Activated naive CD8-positive, alpha-beta T cell treated with anti-CD3 and anti-CD28 coated beads, Interleukin-2, amount 10 ng/mL, durations not matched to agents 7 days and 5 days (primary cell): ENCODE measurements around the gene XIRP2. TPM values are rescaled to one million over a fixed set of nuclear protein-coding genes. Genes with fewer than 3 reads are reported as not detected.

Experiments
- ATAC-seq: fragments of 150-1000 bp; cut with Tn5 transposase; one replicate; pipeline ENCODE4 v1.10.0; 2021; ENCODE audit warnings: low read depth, moderate library complexity
- POLR2A ChIA-PET: fragments of 350-600 bp; sonication (Branson Sonifier 250); formaldehyde crosslinking; loops from one replicate; lab custom pipeline; 2021; ENCODE audit warnings: antibody characterized with exemption; lab: Charles Lee
- DNase-seq: peaks from one replicate; pipeline ENCODE4 v3.0.0; 2021
- H3K27ac Mint-ChIP-seq: one replicate; pipeline ENCODE4 v1.8.0; 2022; ENCODE audit warnings: mild to moderate bottlenecking, mixed read lengths
- H3K27me3 Mint-ChIP-seq: one replicate; pipeline ENCODE4 v1.8.0; 2022; ENCODE audit warnings: mild to moderate bottlenecking, moderate library complexity, mixed read lengths
- H3K36me3 Mint-ChIP-seq: one replicate; pipeline ENCODE4 v1.8.0; 2021; ENCODE audit warnings: mild to moderate bottlenecking, mixed read lengths
- H3K4me1 Mint-ChIP-seq: one replicate; pipeline ENCODE4 v1.8.0; 2021; ENCODE audit warnings: mixed read lengths
- H3K4me3 Mint-ChIP-seq: one replicate; pipeline ENCODE4 v1.8.0; 2022; ENCODE audit warnings: mild to moderate bottlenecking, moderate library complexity, mixed read lengths
- H3K9me3 Mint-ChIP-seq: one replicate; pipeline ENCODE4 v1.8.0; 2021; ENCODE audit warnings: mixed read lengths
- total RNA-seq, 2 experiments: library from RNA; stranded (reverse); gene quantifications; one replicate each; pipeline ENCODE4 v1.2.3, GENCODE V29; 2021

XIRP2 gene
- total RNA-seq, 2 experiments from 2014 or later, result not detected

DNA sequence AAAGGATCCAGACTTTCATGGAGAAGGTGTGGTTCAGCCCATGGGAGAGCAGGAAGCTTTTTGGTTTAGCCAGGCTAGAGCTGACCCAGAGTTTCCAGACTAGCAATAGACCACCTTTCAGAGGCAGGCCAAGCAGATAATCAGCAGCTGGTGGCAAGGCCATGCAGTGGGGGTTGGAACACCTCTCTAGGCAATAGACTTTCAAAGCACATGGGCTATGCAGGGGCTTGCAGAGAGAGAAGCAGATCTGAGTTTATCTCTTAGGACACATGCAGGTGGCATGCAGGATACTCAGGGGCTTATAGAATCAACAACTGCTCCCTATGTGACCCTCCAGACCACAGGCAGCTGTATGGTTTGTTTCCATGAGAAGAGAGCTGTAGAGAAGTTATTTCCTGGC, 9.4 kb downstream of the XIRP2 start:
- Mint-ChIP-seq H3K27me3 (peaks cover 2% of the 10 kb centered on the region), H3K4me3 (no peak overlapping the region), H3K9me3 (no peaks in the 10 kb centered on the region), H3K27ac (no peak overlapping the region), H3K36me3 (no peaks in the 10 kb centered on the region), H3K4me1 (no peaks in the 10 kb centered on the region)
- DNase-seq (no peak), ATAC-seq (no peak)
- POLR2A ChIA-PET, result no interaction called here

DNA sequence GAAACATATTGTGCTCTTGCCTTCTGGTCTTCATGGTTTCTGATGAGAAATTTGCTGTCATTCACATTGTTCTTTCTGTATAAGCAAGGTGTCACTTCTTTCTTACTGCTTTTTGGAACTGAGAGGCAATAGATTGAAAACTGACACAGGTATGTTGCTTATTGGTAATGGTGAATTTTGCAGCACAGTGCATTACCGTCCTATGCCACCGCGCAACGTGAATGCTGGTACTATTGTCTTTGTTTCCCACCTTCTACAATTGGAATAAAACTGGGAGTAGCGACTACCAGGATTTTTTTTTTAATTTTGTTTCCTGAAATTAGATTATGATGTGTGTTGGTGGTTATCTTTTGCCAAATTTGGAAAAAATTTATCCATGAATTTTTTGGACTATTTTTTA, 11.4 kb downstream of the XIRP2 start:
- Mint-ChIP-seq H3K36me3 (no peaks in the 10 kb centered on the region), H3K4me1 (no peaks in the 10 kb centered on the region)
- no peak for ATAC-seq

DNA sequence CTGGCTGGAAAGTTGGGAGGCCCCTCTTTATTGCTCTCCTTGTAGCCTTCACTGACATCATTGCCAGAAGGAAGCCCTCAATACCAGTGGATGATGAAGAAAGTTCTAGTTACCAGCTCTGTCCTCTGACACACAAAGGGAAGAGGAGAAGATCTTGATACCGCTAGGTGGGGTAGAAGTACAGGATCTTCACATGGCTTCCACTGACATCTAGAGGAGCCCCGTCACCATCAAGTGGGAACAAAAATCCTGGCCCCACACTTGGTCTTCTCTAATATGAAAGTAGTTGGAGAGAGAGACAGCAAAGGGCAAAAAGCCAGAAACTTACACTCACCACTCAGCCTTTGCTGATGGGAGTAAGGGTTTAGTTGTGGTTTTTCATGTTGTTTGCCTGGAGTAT, 12.4 kb downstream of the XIRP2 start:
- H3K4me3 Mint-ChIP-seq, result no peak overlapping the region
- no peaks in the 10 kb centered on the region for H3K9me3 Mint-ChIP-seq
- H3K4me1 Mint-ChIP-seq, result no peaks in the 10 kb centered on the region
- H3K27ac Mint-ChIP-seq, result no peak overlapping the region
- no peaks in the 10 kb centered on the region for H3K27me3 Mint-ChIP-seq
- ATAC-seq (no peak), DNase-seq (no peak)
- POLR2A ChIA-PET, result no interaction called here
- H3K36me3 Mint-ChIP-seq, result no peaks in the 10 kb centered on the region

More for the DNA sequence above, 11.4 kb downstream of the XIRP2 start:
- no peak overlapping the region for H3K27ac Mint-ChIP-seq
- no peaks in the 10 kb centered on the region for H3K27me3 Mint-ChIP-seq
- no peaks in the 10 kb centered on the region for H3K9me3 Mint-ChIP-seq
- H3K4me3 Mint-ChIP-seq, result no peak overlapping the region
- no peak for DNase-seq
- POLR2A ChIA-PET, result no interaction called here

DNA sequence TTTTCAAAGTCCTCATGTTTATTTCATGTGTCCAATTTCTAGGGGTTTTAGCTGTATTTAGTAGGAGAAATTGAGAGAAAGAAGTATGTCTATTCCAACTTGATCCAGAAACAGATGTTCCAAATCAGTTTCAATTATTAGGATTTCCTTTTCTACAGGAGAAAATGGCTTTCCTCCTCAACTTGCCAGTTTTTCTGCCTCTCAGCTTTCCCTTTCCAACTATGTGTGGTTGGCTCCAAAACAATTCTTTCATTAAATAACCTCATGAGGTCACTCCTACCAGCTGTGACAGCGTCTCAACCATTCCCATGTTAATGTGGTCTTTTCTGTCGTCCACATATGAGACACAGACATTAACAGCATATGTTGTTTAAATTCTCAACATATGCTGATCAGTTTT, 13.1 kb downstream of the XIRP2 start:
- Mint-ChIP-seq H3K27ac (no peak overlapping the region), H3K4me3 (no peak overlapping the region), H3K9me3 (no peaks in the 10 kb centered on the region), H3K4me1 (no peaks in the 10 kb centered on the region), H3K36me3 (no peaks in the 10 kb centered on the region), H3K27me3 (no peaks in the 10 kb centered on the region)
- DNase-seq, result no peak
- POLR2A ChIA-PET, result no interaction called here
- ATAC-seq, result no peak

DNA sequence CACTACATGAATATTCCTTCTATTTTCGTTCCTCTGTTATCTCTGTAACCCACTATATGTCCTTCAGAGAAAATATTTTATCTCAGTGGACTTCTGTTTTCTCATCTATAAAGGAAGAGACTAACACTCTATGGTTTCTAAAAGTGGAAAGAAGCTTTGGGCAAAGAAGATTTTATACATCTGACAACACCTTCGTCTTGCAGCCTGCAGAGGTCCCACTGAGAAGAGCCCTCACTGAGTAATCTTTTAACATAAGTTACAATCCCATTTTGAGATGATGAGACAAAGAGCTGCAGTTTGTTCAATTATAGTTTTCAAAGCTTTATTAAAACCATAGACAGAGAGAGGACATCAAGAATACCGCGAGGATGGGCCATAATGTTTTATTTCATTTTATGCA, 28.7 kb downstream of the XIRP2 start:
- POLR2A ChIA-PET, result no interaction called here
- Mint-ChIP-seq H3K27ac (no peak overlapping the region), H3K4me3 (no peak overlapping the region), H3K36me3 (no peaks in the 10 kb centered on the region), H3K4me1 (no peaks in the 10 kb centered on the region), H3K9me3 (peaks cover 3% of the 10 kb centered on the region), H3K27me3 (no peaks in the 10 kb centered on the region)
- DNase-seq, result no peak
- no peak for ATAC-seq

DNA sequence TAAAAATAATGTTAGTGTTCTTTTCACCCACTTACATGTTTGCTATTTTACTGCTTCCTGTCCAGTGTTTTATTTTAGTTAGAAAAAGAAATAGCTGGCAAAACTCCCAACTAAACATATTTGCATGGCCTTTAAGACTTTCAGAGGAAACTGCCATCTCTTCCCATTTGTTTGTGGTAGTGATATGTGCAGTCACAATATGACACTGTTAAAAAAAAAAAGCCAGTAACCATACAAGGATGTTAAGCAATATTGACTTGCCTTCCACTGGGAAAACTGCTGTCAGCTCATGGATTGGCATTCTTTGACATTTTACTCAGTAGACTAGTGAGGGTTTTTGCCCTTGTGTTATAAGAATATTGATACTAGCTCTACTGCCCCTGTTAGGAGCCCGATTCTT, 29.1 kb downstream of the XIRP2 start:
- DNase-seq (no peak), ATAC-seq (no peak)
- Mint-ChIP-seq H3K27me3 (no peaks in the 10 kb centered on the region), H3K4me1 (no peaks in the 10 kb centered on the region), H3K27ac (no peak overlapping the region), H3K36me3 (no peaks in the 10 kb centered on the region), H3K9me3 (peaks cover 3% of the 10 kb centered on the region), H3K4me3 (no peak overlapping the region)
- POLR2A ChIA-PET, result no interaction called here

DNA sequence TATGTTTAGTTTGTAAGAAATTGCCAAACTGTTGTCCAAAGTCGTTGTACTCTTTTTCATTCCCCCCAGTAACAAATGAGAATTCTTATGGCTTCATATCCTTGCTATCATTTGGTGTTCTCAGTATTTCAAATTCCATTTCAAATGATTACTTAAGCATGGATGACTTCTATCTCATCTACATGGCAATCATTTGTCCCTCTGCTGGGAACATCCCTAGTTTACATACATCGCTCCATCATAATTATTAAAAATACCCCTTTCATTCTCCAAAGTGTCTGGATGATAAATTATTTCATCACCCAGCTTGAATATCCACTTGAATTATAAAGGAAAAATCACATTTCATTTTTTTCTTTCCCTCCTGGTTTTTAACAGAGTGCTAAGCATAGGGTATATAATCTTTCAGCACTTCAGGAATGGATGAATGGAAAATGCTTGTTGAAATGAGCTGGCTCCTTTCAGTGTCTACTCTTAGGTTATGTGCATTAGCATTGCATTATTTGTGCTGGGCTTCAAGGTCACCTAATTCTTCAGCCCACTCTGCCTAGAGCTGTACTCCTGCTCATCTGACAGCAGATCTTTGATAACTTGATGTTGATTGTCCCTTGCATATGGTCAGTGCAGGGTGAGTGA, 33.1 kb downstream of the XIRP2 start:
- Mint-ChIP-seq H3K27me3 (no peaks in the 10 kb centered on the region), H3K36me3 (no peaks in the 10 kb centered on the region), H3K27ac (no peak overlapping the region), H3K9me3 (no peaks in the 10 kb centered on the region), H3K4me3 (no peak overlapping the region), H3K4me1 (no peaks in the 10 kb centered on the region)
- DNase-seq (no peak), ATAC-seq (no peak)
- POLR2A ChIA-PET, result no interaction called here

DNA sequence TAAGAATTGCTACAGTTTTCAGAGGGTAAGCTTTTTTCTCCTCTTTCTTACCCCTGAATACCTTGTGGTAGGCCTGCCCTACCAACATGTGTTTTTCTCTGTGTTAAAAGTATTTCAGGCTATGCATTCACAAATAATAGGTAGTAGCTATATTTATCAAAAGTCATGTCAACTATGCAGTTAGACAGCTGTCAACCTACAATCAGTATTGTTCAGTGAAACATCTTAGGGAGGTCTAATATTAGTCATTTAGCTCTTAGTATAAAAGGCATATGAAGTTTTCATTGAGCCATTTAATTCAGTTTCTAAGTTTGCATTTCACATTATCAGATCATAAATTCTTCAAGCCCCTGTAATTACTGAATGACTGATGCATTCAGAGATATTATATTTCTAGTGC, 36.7 kb downstream of the XIRP2 start:
- DNase-seq (no peak), ATAC-seq (no peak)
- Mint-ChIP-seq H3K36me3 (no peaks in the 10 kb centered on the region), H3K4me3 (no peak overlapping the region), H3K27ac (no peak overlapping the region), H3K27me3 (no peaks in the 10 kb centered on the region), H3K4me1 (no peaks in the 10 kb centered on the region), H3K9me3 (peaks cover 2% of the 10 kb centered on the region)
- POLR2A ChIA-PET, result no interaction called here

DNA sequence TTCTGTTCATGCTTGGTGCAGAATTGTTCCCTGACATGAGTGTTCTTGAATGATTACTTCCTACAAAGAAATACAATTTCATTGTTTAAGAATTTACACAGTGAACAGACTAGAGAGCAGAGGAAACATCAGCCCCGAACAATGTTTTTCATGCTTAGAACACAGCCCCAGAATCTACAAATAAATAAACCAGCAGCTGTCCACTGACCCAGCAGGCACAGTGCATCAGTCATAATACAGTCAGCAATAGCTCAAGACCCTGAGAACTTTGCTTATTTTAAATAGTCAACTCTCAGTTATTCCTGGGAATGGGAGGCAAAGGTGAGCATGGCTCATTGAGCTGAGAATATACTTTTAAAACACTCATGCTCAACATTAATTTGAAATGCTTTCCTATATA, 38.4 kb downstream of the XIRP2 start:
- DNase-seq (no peak), ATAC-seq (no peak)
- H3K27me3 Mint-ChIP-seq, result no peaks in the 10 kb centered on the region
- H3K27ac Mint-ChIP-seq, result no peak overlapping the region
- no peaks in the 10 kb centered on the region for H3K36me3 Mint-ChIP-seq
- H3K4me1 Mint-ChIP-seq, result no peaks in the 10 kb centered on the region
- H3K9me3 Mint-ChIP-seq, result peaks cover 2% of the 10 kb centered on the region
- POLR2A ChIA-PET, result no interaction called here
- no peak overlapping the region for H3K4me3 Mint-ChIP-seq

DNA sequence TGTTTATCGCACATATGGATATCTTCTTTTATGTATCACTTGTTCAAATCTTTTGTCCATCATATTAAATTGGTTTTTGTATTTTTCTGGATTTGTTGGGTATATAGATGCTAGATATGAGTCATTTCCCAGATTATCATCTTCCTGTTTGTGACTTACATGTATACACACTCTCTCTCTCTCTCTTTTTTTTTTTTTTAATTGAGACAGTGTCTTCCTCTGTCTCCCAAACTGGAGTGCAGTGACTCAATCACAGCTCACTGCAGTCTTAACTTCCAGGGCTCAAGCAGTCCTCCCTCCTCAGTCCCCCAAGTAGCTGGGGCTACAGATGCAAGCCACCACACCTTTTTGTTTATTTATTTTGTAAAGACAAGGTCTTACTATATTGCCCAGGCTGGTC, 43.8 kb downstream of the XIRP2 start:
- no peaks in the 10 kb centered on the region for H3K27me3 Mint-ChIP-seq
- POLR2A ChIA-PET, result no interaction called here
- no peaks in the 10 kb centered on the region for H3K4me1 Mint-ChIP-seq

DNA sequence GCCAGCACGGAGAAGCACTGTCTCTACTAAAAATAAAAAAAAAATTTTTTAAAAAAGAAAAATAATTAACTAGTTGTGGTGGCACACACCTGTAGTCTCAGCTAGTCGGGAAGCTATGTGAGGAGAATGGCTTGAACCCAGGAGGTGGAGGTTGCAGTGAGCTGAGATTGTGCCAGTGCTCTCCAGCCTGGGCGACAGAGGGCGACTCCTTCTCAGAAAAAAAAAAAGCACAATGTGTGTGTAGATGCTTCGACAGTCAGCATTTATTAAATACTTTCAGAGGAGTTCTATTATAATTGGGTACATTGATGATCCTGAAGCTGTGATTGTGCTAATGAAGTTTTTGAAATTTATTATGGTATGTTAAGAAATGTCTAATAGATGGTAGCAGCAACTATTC, 46.5 kb downstream of the XIRP2 start:
- Mint-ChIP-seq H3K36me3 (no peaks in the 10 kb centered on the region), H3K27ac (no peak overlapping the region), H3K27me3 (no peaks in the 10 kb centered on the region), H3K4me1 (no peaks in the 10 kb centered on the region), H3K9me3 (no peaks in the 10 kb centered on the region), H3K4me3 (no peak overlapping the region)
- DNase-seq, result no peak
- no peak for ATAC-seq
- POLR2A ChIA-PET, result no interaction called here

More for the DNA sequence above, 43.8 kb downstream of the XIRP2 start:
- Mint-ChIP-seq H3K4me3 (no peak overlapping the region), H3K9me3 (peaks cover 2% of the 10 kb centered on the region), H3K36me3 (no peaks in the 10 kb centered on the region), H3K27ac (no peak overlapping the region)
- DNase-seq, result no peak
- no peak for ATAC-seq

DNA sequence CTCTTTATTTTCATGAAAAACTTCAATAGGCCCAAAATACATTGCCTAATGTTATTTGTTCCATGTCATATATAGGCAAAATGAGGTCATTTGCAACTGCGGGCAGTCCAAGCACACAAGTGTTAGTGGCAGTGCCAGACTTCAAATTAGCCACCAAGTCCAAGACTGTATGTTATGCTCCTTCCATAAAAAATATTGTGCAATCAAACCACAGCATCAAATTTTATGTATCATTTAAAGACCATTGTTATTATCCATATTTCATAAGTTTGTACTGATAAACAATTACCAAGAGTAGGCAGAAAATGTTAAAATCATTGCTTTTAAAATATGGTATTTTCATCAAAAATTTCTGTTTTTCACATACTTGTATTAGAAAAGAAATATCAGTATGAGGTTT, 54.1 kb downstream of the XIRP2 start:
- H3K9me3 Mint-ChIP-seq, result no peaks in the 10 kb centered on the region
- no peaks in the 10 kb centered on the region for H3K4me1 Mint-ChIP-seq
- no peak overlapping the region for H3K27ac Mint-ChIP-seq
- no peak for ATAC-seq
- H3K36me3 Mint-ChIP-seq, result no peaks in the 10 kb centered on the region
- H3K27me3 Mint-ChIP-seq, result no peaks in the 10 kb centered on the region
- DNase-seq, result no peak
- no peak overlapping the region for H3K4me3 Mint-ChIP-seq
- POLR2A ChIA-PET, result no interaction called here

DNA sequence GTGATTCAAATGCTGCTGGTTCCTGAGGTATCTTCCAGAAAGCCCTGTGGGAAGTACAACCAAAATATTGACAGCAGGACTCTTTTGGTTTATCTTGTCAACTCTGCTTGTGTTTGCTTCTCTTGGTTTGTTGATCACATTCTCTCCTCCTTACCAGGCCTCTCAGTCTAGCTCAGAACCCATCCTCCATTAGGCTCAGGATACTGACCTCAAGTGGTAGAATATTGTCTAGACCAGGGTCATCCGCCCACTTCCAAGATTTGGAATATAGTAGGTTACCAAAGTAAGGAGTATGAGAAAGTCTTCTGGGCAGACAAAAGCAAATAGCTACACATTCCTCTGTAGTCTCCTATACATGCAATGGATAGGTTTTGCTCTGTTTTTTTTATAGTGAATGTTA, 56.6 kb downstream of the XIRP2 start:
- Mint-ChIP-seq H3K27me3 (no peaks in the 10 kb centered on the region), H3K4me3 (no peak overlapping the region), H3K4me1 (no peaks in the 10 kb centered on the region), H3K36me3 (no peaks in the 10 kb centered on the region), H3K27ac (no peak overlapping the region), H3K9me3 (no peaks in the 10 kb centered on the region)
- ATAC-seq, result no peak
- DNase-seq, result no peak
- POLR2A ChIA-PET, result no interaction called here

DNA sequence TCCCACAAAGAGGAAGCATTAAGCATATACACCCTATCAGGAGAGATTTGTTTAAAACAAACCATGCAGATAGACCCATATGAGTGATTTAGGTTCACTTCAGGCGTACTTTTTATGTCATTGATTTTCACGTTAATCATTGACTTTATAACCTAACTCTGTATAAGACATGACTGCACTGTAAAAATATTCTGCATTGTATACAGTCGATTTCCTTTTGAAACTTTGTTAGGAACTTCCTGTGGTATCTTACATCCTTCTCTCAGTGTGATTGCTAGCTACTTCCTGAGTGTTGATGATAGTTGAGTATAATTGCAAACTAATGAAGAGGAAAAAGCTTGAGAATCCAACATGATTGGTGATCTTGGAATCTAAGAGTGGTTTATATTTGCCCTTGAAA, 69.4 kb downstream of the XIRP2 start:
- Mint-ChIP-seq H3K27me3 (no peaks in the 10 kb centered on the region), H3K27ac (no peak overlapping the region), H3K4me3 (no peak overlapping the region), H3K4me1 (peaks cover 5% of the 10 kb centered on the region), H3K9me3 (peaks cover 2% of the 10 kb centered on the region), H3K36me3 (no peaks in the 10 kb centered on the region)
- POLR2A ChIA-PET, result no interaction called here
- ATAC-seq, result no peak
- no peak for DNase-seq

DNA sequence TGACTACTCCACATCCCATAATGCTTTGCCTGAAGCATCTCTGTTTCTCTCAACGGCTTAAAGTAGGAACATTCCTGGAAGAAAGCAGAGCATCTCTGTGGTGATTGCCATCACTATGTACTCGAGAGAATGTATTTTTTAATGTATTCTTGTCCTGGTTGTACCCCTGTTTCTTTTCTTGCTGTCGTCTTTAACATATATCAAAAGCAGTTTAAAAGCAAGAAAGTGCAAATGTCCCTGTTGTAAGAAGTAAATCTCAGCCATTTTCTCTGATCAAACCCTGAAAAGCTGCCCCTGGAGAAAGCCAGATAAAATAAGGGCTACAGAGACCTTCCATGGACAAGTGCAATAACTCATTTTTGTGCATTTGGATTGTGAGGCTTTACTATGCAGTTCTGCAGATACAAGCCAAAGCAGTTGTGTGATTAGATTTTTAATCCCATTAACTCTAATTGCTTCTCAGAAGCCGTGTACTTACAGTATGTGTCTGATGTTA, 70.8 kb downstream of the XIRP2 start:
- H3K9me3 Mint-ChIP-seq, result peaks cover 2% of the 10 kb centered on the region
- H3K4me1 Mint-ChIP-seq, result peaks cover 5% of the 10 kb centered on the region
- no peak overlapping the region for H3K27ac Mint-ChIP-seq
- DNase-seq (no peak), ATAC-seq (no peak)
- H3K36me3 Mint-ChIP-seq, result no peaks in the 10 kb centered on the region
- POLR2A ChIA-PET, result no interaction called here
- peaks cover 3% of the 10 kb centered on the region for H3K27me3 Mint-ChIP-seq
- H3K4me3 Mint-ChIP-seq, result no peak overlapping the region
